ENCODE data around the gene NR6A1. TPM values are rescaled to one million over a fixed set of nuclear protein-coding genes. Genes with fewer than 3 reads are reported as not detected.
A peak's percentile ranks its signal among the peaks of the same experiment; 100 is the strongest.

The NR6A1 gene
- total and polyA plus RNA-seq, 2 of the 8 experiments (the other 6 are each of a cell fraction or from before 2014, with no cell fraction given), result 93.2 to 237 TPM

DNA sequence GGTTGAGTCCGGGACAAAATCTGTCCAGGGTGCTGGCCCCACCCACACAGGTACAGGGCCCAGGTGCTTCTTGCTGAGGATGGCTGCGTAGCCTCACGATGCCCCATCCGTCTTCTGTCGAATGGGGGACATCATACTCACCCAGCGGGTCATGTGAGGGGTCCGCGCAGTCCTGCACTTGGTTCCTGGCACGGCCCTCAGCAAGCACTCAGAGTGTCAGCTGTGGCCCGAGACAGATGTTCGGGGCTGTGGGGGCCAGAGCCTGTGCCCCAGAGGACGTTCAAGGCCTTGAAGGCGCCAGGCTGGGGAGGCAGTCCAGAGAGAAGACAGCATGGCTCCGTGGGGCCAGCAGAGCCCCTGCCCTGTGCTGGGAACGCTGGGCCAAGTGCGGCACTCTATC, 291.7 kb downstream of the NR6A1 start:
- TF ChIP-seq SRF (IDR thresholded peaks at IDR 0.05; ENCODE audit: low read depth, low read length), result no peak
- peaks cover 8 to 40% (median 38%) of the 10 kb centered on the region in 4 experiments for H3K27me3 ChIP-seq (replicated peaks in 1 of 4; ENCODE audit: control insufficient read depth in 3 of 4, extremely low read depth in 1 of 4, insufficient read depth in 3 of 4, low read length in 3 of 4)

More for the DNA sequence above, 291.7 kb downstream of the NR6A1 start:
- Histone ChIP-seq H4K8ac (ENCODE audit: extremely low read depth, insufficient read depth, low read length) (no peak overlapping the region), H3K4ac (replicated peaks; ENCODE audit: insufficient read length, low read depth, low read length) (no peak overlapping the region), H2BK20ac (ENCODE audit: low read length) (0 out of 2 replicates have a peak overlapping the region, but pooled peaks have one; percentile 48), H3K4me2 (ENCODE audit: insufficient read depth in 1 of 2, low read depth in 2 of 2, low read length in 2 of 2) (no peak overlapping the region), H3K4me1 (replicated peaks in 1 of 4; ENCODE audit: control insufficient read depth in 3 of 4, insufficient read depth in 4 of 4, low read length in 3 of 4) (peaks cover 4 to 44% (median 32%) of the 10 kb centered on the region in 4 experiments), H3K36me3 (ENCODE audit: control insufficient read depth in 2 of 4, insufficient read depth in 4 of 4, low read length in 3 of 4) (no peaks in the 10 kb centered on the region), H2BK15ac (ENCODE audit: low read length) (peak overlapping the region; percentile 20; the same call in 1 of the 2 replicates), H3K4me3 (ENCODE audit: extremely low read depth in 1 of 4, insufficient read depth in 2 of 4, low read depth in 3 of 4, low read length in 4 of 4) (no peak overlapping the region), H3K79me1 (ENCODE audit: low read depth, low read length) (no peaks in the 10 kb centered on the region), H3K18ac (ENCODE audit: extremely low read depth, low read length) (peak overlapping the region; percentile 87), H3K27ac (ENCODE audit: low read depth, low read length) (no peak overlapping the region), H2BK12ac (ENCODE audit: low read depth, low read length) (peak overlapping the region; percentile 90; the same call in 1 of the 2 replicates), H3K9ac (replicated peaks in 1 of 4; ENCODE audit: extremely low read depth in 1 of 4, low read depth in 3 of 4, low read length in 3 of 4) (no peak overlapping the region), H3K9me3 (ENCODE audit: insufficient read depth in 2 of 2, low read depth in 1 of 2, low read length in 1 of 2) (no peaks in the 10 kb centered on the region), H4K20me1 (replicated peaks in 1 of 2; ENCODE audit: control insufficient read depth in 1 of 2, insufficient read depth in 2 of 2, low read length in 2 of 2) (peaks cover 0 to 7% of the 10 kb centered on the region in 2 experiments), H2AK5ac (ENCODE audit: low read depth, low read length) (no peak overlapping the region), H3K23ac (ENCODE audit: insufficient read length) (no peak overlapping the region), H4K91ac (replicated peaks; ENCODE audit: insufficient read length, low read length) (peak overlapping the region; percentile 69), H2BK120ac (replicated peaks; ENCODE audit: low read depth, low read length) (no peak overlapping the region), H3K79me2 (ENCODE audit: control insufficient read depth in 1 of 2, insufficient read depth in 2 of 2, low read length in 2 of 2) (no peaks in the 10 kb centered on the region), H3K56ac (replicated peaks; ENCODE audit: insufficient read length, low read depth, low read length) (no peak overlapping the region), H2AFZ (ENCODE audit: low read length) (no peak overlapping the region), H3K14ac (ENCODE audit: insufficient read length) (no peak overlapping the region), H4K5ac (ENCODE audit: insufficient read length, low read depth, low read length) (no peak overlapping the region), H2BK5ac (ENCODE audit: low read depth, low read length) (peak overlapping the region; percentile 52; the same call in 1 of the 2 replicates), H3K23me2 (ENCODE audit: low read depth, low read length) (peaks cover 10% of the 10 kb centered on the region; the same call in 1 of the 2 replicates)
- FAIRE-seq (no peak), DNase-seq (ENCODE audit: low read depth in 1 of 2, low spot score in 2 of 2) (no peak)
- CTCF ChIA-PET (ENCODE audit: partially characterized antibody), result interaction anchor here (0.7 to 7.0 kb wide), 15 partner anchors 9 to 373 kb away, joined by 3 to 43 read pairs (median 3); no protein-coding TSS in a partner anchor
- 90% methylated on average over 15 of the region's 16 CpGs; no CpG with 5 or more reads in 1 of the 2 experiments for WGBS, 2 experiments (ENCODE audit: extremely low coverage in 1 of 2, insufficient coverage in 1 of 2, insufficient read length in 1 of 2, insufficient replicate concordance in 2 of 2, low coverage in 1 of 2, low lambda C conversion rate in 2 of 2, missing lambda C conversion rate in 1 of 2)
- POLR2A ChIA-PET (ENCODE audit: partially characterized antibody), result interaction anchor here (1.0 to 1.5 kb wide), 2 partner anchors 26 to 27 kb away, joined by 3 read pairs; no protein-coding TSS in a partner anchor

Measured in H1 (cell line).